GM10248 (cell line): Measurements from ENCODE around the gene UBE2L3.
"Not testable (repeated sequence)": the region's sequence is repeated elsewhere in the genome, so short reads cannot be mapped to it uniquely, and the experiment has no call there.

Experiments used
- CTCF ChIA-PET: fragments of 300-600 bp; sonication (Branson Sonifier 250); formaldehyde crosslinking; extraction: SDS; loops from one replicate; lab custom pipeline; 2021; ENCODE audit warnings: antibody characterized with exemption; lab: Yijun Ruan, JAX
- POLR2A ChIA-PET: fragments of 350-650 bp; sonication (Branson Sonifier 250); formaldehyde crosslinking; extraction: SDS; loops from one replicate; lab custom pipeline; 2020; ENCODE audit warnings: antibody characterized with exemption; lab: Yijun Ruan, JAX
- DNase-seq: peaks from one replicate; pipeline ENCODE4 v3.0.0; 2012; ENCODE audit errors: extremely low spot score
- CTCF ChIP-seq: IDR thresholded peaks from 2 replicates; pipeline ENCODE4 v1.5.1; 2012; ENCODE audit warnings: mild to moderate bottlenecking, low read depth; ENCODE audit errors: extremely low read depth, missing control alignments, control extremely low read depth

The UBE2L3 gene

GRCh38 chr22:21593406-21594232 lies 26.1 kb downstream of the UBE2L3 start:
- POLR2A ChIA-PET, result no interaction called here
- no peak for DNase-seq
- CTCF ChIA-PET, result interaction anchor here (1.3 to 1.8 kb wide), 3 partner anchors 10 to 36 kb away, joined by 3 to 7 read pairs (median 4); partner anchors contain the start of gene YDJC
- TF ChIP-seq CTCF, result no peak

GRCh38 chr22:21594865-21595452 lies 27.4 kb downstream of the UBE2L3 start:
- ChIA-PET POLR2A (no interaction called here), CTCF (no interaction called here)
- no peak for TF ChIP-seq CTCF
- DNase-seq, result no peak

GRCh38 chr22:21596356-21597135 lies 29.0 kb downstream of the UBE2L3 start:
- CTCF ChIA-PET, result interaction anchor here (0.9 to 1.7 kb wide), 4 partner anchors 9 to 50 kb away, joined by 3 to 6 read pairs (median 5); no protein-coding TSS in a partner anchor
- POLR2A ChIA-PET, DNase-seq: not testable (repeated sequence)

GRCh38 chr22:21598302-21598701 lies 30.8 kb downstream of the UBE2L3 start:
- POLR2A ChIA-PET, result no interaction called here
- CTCF ChIA-PET, result interaction anchor here (1.1 to 1.8 kb wide), 3 partner anchors 8 to 31 kb away, joined by 3 to 9 read pairs (median 5); partner anchors contain the start of gene YDJC
- TF ChIP-seq CTCF, result no peak
- no peak for DNase-seq

GRCh38 chr22:21599053-21599893 lies 31.8 kb downstream of the UBE2L3 start:
- ChIA-PET CTCF (interaction anchor here (1.1 to 1.8 kb wide), 2 partner anchors 11 to 30 kb away, joined by 3 to 9 read pairs; partner anchors contain the start of gene YDJC), POLR2A (no interaction called here)

More at GRCh38 chr22:21599053-21599893, 31.8 kb downstream of the UBE2L3 start:
- no peak for DNase-seq
- TF ChIP-seq CTCF, result no peak
